H54 (cell line): Measurements from ENCODE around the gene NFIA.
A peak's percentile ranks its signal among the peaks of the same experiment; 100 is the strongest.

ENCODE experiments used
- DNase-seq: peaks from one replicate; pipeline ENCODE4 v3.0.0; 2011; ENCODE audit warnings: low spot score, mixed read lengths; ENCODE audit not compliant: insufficient read length
- FAIRE-seq: peaks from 3 replicates; lab custom pipeline; 2011; peaks lifted over from hg19 to GRCh38; lab: Jason Lieb, UNC
- POLR2A ChIP-seq: IDR thresholded peaks from 2 replicates; pipeline ENCODE4 v1.6.1; 2011; ENCODE audit warnings: low read depth, mild to moderate bottlenecking, low read length

Gene NFIA

GRCh38 chr1:61084491-61085031, 2.2 kb downstream of the NFIA start:
- TF ChIP-seq POLR2A: no peak
- DNase-seq (no peak), FAIRE-seq (peak; percentile 72)

GRCh38 chr1:61085206-61085982, 3.0 kb downstream of the NFIA start:
- TF ChIP-seq POLR2A: no peak
- DNase-seq (no peak), FAIRE-seq (no peak)

GRCh38 chr1:61085983-61086644, 3.8 kb downstream of the NFIA start:
- FAIRE-seq: no peak
- DNase-seq: no peak
- no peak for TF ChIP-seq POLR2A

- DNase-seq (no peak), FAIRE-seq (no peak)
- TF ChIP-seq POLR2A: no peak
These were observed 5.2 kb downstream of the NFIA start for GRCh38 chr1:61087571-61087970.

- TF ChIP-seq POLR2A: no peak
- DNase-seq (no peak), FAIRE-seq (no peak)
These were observed 6.0 kb downstream of the NFIA start for GRCh38 chr1:61088163-61088974.

GRCh38 chr1:61089338-61089737, 7.0 kb downstream of the NFIA start:
- no peak for FAIRE-seq
- TF ChIP-seq POLR2A: no peak
- DNase-seq: no peak

GRCh38 chr1:61089741-61090140, 7.4 kb downstream of the NFIA start:
- FAIRE-seq (no peak), DNase-seq (no peak)
- TF ChIP-seq POLR2A: no peak

- FAIRE-seq: no peak
- DNase-seq: no peak
These were observed 8.3 kb downstream of the NFIA start for GRCh38 chr1:61090546-61091202.

GRCh38 chr1:61091455-61091854, 9.1 kb downstream of the NFIA start:
- DNase-seq (no peak), FAIRE-seq (no peak)
- no peak for TF ChIP-seq POLR2A

More at GRCh38 chr1:61090546-61091202, 8.3 kb downstream of the NFIA start:
- TF ChIP-seq POLR2A: no peak

GRCh38 chr1:61092642-61093041, 10.3 kb downstream of the NFIA start:
- no peak for TF ChIP-seq POLR2A
- DNase-seq (no peak), FAIRE-seq (no peak)

GRCh38 chr1:61093525-61094137, 11.3 kb downstream of the NFIA start:
- TF ChIP-seq POLR2A: no peak
- DNase-seq (no peak), FAIRE-seq (peak; percentile 64)

- FAIRE-seq (no peak), DNase-seq (no peak)
- TF ChIP-seq POLR2A: no peak
These were observed 12.5 kb downstream of the NFIA start for GRCh38 chr1:61094677-61095469.
